GM15510 (cell line): Measurements from ENCODE around the gene OLFML1.

Source experiments
- POLR2A ChIP-seq: IDR thresholded peaks from 3 replicates; pipeline ENCODE4 v1.6.1; 2011; ENCODE audit warnings: borderline replicate concordance; ENCODE audit not compliant: insufficient read length; ENCODE audit errors: extremely low read depth

Gene OLFML1

GRCh38 chr11:7494086-7494745 lies 8.9 kb downstream of the OLFML1 start:
- no peak for TF ChIP-seq POLR2A

GRCh38 chr11:7495882-7496551 lies 10.7 kb downstream of the OLFML1 start:
- TF ChIP-seq POLR2A, result no peak

GRCh38 chr11:7498193-7498592 lies 12.9 kb downstream of the OLFML1 start:
- TF ChIP-seq POLR2A, result no peak

- TF ChIP-seq POLR2A, result no peak
Observed at GRCh38 chr11:7499081-7499480, 13.8 kb downstream of the OLFML1 start.

- TF ChIP-seq POLR2A, result no peak
Observed at GRCh38 chr11:7500251-7500650, 14.9 kb downstream of the OLFML1 start.

- TF ChIP-seq POLR2A, result no peak
Observed at GRCh38 chr11:7501251-7501650, 15.9 kb downstream of the OLFML1 start.

- no peak for TF ChIP-seq POLR2A
Observed at GRCh38 chr11:7501894-7502293, 16.6 kb downstream of the OLFML1 start.

GRCh38 chr11:7506243-7506642 lies 20.9 kb downstream of the OLFML1 start:
- TF ChIP-seq POLR2A, result no peak

- no peak for TF ChIP-seq POLR2A
Observed at GRCh38 chr11:7508087-7508486, 22.8 kb downstream of the OLFML1 start.

GRCh38 chr11:7509966-7510365 lies 24.7 kb downstream of the OLFML1 start:
- TF ChIP-seq POLR2A, result no peak

GRCh38 chr11:7511401-7511800 lies 26.1 kb downstream of the OLFML1 start:
- no peak for TF ChIP-seq POLR2A

- TF ChIP-seq POLR2A, result no peak
Observed at GRCh38 chr11:7512525-7513233, 27.4 kb downstream of the OLFML1 start.

- peak; percentile 69 for TF ChIP-seq POLR2A
Observed at GRCh38 chr11:7513234-7514098, 28.2 kb downstream of the OLFML1 start, which contains the start of gene PPFIBP2. PPFIBP2 (plus strand) TSS chr11:7513999; CDS start chr11:7549476, 35,477 bp downstream.

GRCh38 chr11:7514099-7514591 lies 28.8 kb downstream of the OLFML1 start:
- no peak for TF ChIP-seq POLR2A
